Dermis microvascular lymphatic vessel endothelial cell (primary cell): ENCODE data around the gene ITGA5. TPM values are rescaled to one million over a fixed set of nuclear protein-coding genes. Genes with fewer than 3 reads are reported as not detected.
"Not testable (repeated sequence)": the region's sequence is repeated elsewhere in the genome, so short reads cannot be mapped to it uniquely, and the experiment has no call there.

Experiments used
- DNase-seq, 2 donors: peaks; one replicate each; pipeline versions ENCODE4 v3.0.0 to v3.0.0-alpha.2; 2010; ENCODE audit warnings: low read depth in 2 of 2
- total RNA-seq: library from RNA; depleted of rRNA; stranded (reverse); fragments of >200 nt; gene quantifications from 2 replicates; pipeline ENCODE4 v1.2.1, GENCODE V29; 2014

Gene ITGA5
- total RNA-seq, 1 donor from 2014 or later: 299 TPM

DNA sequence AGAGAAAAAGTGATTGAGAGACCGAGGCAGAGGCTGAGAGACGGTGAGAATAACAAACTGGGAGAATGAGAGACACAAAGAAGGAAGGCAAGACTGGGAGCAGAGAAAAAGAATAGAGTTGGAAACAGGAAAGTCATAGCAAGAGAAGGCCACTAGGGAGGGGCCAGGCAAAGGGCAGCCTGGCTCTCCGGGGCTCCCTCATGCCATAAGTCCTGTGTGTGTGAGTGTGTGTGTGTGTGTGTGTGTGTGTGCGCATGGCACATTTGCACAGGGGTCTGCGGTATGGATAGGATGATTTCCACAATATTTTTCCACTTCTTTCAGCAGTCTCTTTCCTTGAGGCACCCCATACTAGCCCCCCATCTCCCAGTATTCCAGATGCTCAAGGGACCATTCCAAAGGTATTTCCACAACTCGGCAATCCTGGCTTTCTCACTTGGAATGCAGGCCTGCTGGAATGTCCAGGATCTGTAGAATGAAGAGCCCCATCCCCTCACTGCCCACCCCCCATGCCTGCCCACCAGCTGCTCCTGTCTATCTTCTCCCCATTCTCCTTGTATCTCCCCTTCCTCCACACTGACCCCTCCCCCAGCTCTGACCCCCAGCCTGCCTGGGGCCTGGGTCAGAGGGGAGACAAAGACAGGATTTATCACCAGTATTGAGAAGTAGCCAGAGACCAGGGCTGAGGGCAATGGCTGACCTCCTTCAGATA is 63.8 kb downstream of the ITGA5 start:
- DNase-seq: no peak

DNA sequence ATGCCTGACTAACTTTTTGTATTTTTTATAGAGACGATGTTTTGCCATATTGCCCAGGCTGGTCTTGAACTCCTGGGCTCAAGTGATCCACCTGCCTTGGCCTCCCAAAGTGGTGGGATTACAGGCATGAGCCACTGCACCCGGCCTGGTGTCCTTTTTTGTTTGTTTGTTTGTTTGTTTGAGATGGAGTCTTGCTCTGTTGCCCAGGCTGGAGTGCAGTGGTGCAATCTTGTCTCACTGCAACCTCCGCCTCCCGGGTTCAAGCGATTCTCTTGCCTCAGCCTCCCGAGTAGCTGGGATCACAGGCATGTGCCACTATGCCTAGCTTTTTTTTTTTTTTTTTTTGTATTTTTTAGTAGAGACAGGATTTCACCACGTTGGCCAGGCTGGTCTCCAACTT is 64.8 kb downstream of the ITGA5 start:
- not testable (repeated sequence) for DNase-seq

DNA sequence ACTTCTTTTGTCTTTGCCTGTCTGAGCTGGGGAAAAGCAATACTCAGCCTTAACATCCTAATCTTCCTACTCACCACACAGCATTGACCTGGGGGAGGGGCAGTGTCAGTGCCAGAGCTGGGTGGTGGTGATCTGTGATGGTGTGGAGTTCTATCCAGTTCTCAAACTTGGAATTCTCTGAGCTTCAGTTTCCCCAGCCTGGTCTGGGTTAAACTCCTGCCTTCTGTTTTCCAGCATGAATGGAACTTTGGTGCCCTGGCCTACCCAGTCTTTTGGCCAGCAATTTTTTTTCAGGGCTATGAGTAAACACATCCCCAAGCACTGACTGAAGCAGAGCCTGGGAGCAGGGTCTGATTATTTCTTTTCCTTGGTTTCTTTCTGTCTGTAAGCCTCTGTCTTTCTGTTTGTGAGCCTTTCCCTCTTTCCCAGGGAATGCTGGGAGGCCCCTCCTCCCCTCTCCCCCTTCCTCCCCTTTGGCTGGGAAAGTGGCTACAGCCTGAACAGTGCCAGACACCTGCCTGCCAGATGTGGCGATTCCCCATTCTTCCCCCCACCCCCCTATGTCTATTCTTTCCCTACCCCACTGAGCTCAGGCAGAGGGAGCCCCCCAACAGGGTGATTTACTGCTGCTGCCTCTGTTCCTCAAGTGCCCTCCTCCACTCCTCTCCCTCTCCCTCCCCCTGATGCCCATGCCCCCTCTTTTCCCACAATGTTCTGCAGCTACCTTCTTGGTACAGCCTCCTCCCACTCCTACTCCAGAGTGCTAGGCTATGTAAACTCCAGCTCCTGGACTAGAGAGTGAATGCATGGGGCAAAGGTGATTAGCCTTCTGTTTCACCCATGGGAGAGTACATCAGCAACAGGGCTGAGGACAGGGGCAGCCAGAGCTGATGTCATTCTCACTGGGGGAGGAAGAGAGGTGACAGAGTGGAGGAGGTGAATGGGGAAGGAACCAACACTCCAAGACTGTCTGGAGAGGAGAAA is 65.9 kb downstream of the ITGA5 start:
- no peak for DNase-seq

DNA sequence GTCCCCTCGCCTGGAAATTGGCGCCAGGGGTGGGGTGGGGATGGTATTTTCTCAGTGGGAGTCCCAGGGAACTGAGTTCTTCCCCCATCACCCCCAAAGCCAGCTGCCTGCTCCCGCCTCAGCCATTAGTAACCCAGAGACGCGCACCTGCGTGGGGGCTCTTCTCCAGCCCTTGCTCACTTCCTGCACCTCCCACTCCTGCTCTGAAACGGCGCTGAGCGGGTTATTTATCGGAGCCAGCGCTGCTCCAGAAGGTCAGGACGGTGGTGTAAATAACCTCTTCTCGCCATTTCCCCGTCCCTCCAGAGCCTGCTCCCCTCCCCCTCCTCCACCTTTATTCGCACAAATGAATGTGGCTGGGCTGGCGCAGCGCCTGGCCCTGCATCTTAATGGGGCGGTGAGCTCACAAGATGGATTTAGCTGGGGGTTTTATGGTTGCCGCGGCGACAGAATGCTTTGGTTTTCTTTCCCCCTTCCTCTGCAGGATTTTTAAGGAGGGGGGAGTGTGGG is 67.0 kb downstream of the ITGA5 start:
- no peak for DNase-seq

DNA sequence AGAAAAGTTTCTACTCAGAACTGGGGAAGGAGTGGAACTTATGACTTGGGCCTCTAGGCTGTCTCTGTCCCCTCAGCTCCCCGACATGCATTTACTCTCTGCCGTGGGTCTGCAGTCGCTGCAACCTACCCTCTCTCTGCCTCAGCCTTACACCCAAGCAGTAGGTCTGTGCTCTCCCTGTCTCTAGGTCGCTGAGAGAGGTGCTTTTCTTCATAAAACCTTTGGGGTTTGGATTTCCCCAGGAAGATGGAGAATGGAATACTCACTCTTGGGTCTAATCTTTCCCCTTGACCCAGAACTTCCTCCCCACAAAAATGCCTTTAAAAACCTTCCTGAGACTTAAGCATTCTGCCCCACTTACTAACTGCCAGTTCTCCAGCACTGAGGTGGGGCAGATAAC is 67.7 kb downstream of the ITGA5 start:
- no peak for DNase-seq

DNA sequence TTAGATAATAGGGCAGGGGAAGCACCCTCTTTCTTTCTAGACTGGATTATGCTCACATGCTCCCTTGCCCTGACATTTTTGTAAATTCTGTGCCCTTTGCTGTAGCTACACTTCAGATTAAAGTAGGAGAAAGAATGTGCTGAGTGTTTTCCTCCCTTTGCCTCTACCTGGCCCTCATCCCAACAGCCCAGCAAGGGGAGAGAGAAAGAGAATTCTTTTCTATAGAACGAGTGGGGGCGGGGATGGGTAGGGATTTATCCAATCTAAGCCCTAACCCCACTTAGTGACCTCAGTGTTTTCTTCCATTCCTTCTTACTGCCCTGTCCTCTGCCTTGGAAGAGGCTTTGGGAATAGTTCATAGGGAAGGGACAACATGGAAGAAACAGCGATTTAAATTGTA is 68.3 kb downstream of the ITGA5 start:
- no peak for DNase-seq

DNA sequence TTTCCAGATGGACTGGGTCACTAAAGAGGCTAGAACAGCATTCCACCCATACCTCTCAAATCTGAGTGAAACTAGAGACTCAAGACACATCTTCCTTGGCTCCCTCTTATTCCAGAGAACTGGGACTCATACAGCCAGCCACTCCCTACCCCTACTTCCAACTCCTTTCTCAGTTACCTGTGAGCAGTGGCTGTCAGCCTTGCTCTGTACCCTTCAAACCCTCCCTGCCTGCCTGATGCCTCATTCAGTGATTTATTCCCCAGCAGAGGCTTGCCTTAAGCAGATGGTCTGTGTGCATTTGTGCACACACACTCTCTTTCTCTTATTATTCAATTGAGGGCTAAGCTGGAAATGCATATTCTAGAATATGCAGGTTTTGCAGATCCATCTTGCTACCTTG is 69.4 kb downstream of the ITGA5 start:
- DNase-seq: no peak

DNA sequence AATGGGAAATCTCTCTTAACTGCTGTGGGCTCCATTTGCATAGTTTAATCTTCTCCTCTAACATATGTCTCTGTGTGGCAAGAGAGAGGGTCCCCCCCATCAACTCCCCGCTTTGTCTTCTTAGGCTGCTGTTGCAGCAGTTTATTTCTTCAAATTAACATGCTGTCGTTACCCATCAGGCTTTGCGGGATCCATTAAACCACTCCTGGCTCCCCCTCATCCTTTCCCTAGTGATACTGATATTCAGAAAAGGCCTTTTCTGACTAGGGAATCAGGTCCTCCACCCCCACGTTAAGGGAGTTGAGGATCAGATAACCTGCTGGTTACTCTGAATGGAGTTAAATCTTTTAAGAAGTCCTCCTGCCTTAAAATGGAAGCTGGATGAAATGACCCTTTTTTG is 70.0 kb downstream of the ITGA5 start:
- DNase-seq: no peak

Other genes with a start within 250 kb of the ITGA5 start
- gene SMUG1, start 230.3 kb downstream of the ITGA5 start, total RNA-seq: 16.2 and 17.5 TPM in 2 replicates
- gene CBX5, start 139.1 kb downstream of the ITGA5 start, total RNA-seq: 30.9 and 31.9 TPM in 2 replicates
- gene HNRNPA1, start 138.5 kb downstream of the ITGA5 start, total RNA-seq: 339 and 443 TPM in 2 replicates
- not detected in 2 replicates for gene NFE2, start 118.3 kb downstream of the ITGA5 start, total RNA-seq
- gene COPZ1, start 94.1 kb downstream of the ITGA5 start, total RNA-seq: 75.4 and 96.7 TPM in 2 replicates
- gene GPR84, start 54.8 kb downstream of the ITGA5 start, total RNA-seq: not detected in 2 replicates
- gene ZNF385A, start 34.5 kb downstream of the ITGA5 start, total RNA-seq: 0.26 and 0.89 TPM in 2 replicates
- gene GTSF1, start 54.3 kb upstream of the ITGA5 start, total RNA-seq: not detected in 2 replicates
- under 0.01 TPM in 1 of 2 replicates, not detected in the other for gene NCKAP1L, start 78.5 kb upstream of the ITGA5 start, total RNA-seq
- not detected in 2 replicates for gene PDE1B, start 130.3 kb upstream of the ITGA5 start, total RNA-seq
- not detected in 2 replicates for gene PPP1R1A, start 169.4 kb upstream of the ITGA5 start, total RNA-seq
- gene LACRT, start 215.6 kb upstream of the ITGA5 start, total RNA-seq: not detected in 2 replicates
- gene DCD, start 229.1 kb upstream of the ITGA5 start, total RNA-seq: not detected in 2 replicates